A172 (cell line): ENCODE data around the gene PLCH2. TPM values are rescaled to one million over a fixed set of nuclear protein-coding genes. Genes with fewer than 3 reads are reported as not detected.
"Not testable (repeated sequence)": the region's sequence is repeated elsewhere in the genome, so short reads cannot be mapped to it uniquely, and the experiment has no call there.

Experiments
- DNase-seq: peaks from one replicate; pipeline ENCODE4 v3.0.0-alpha.2; 2015; ENCODE audit warnings: low spot score
- total RNA-seq: library from RNA; depleted of rRNA; stranded (reverse); fragments of >200 nt; shearing (Covaris generic); gene quantifications from 2 replicates; pipeline ENCODE4 v1.2.3, GENCODE V29; 2014; rRNA removed

PLCH2 gene
- 0.05 TPM in 1 of 2 replicates, not detected in the other for total RNA-seq

GRCh38 chr1:2476061-2476999 lies at the start of gene PLCH2:
PLCH2 (plus strand) TSS chr1:2476289; CDS start chr1:2476589, 300 bp downstream.
- DNase-seq, result no peak

DNA sequence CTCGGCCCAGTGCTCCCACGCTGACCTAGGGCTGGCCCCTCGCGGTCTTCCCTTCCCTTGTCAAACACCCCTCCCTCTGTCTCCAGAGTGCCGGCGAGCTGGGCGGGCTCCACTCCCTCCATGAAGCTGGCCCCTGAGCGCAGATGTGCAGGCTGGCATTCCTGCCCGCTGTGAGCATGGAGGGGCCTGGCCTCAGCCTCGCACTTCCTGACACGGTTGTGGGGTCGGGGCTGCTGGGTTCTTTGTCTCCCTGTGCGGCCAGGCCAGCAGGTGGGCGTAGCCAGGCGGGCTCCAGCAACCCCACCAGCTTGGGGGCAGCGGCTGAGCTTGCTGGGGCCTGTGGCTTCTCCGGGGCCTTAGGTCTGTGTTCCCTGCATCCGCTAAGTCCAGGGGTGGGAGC lies 49.5 kb upstream of the PLCH2 start:
- no peak for DNase-seq

- DNase-seq, result no peak
Measured at GRCh38 chr1:2427051-2427450, 49.0 kb upstream of the PLCH2 start.

GRCh38 chr1:2427976-2428375 lies 48.1 kb upstream of the PLCH2 start:
- no peak for DNase-seq

DNA sequence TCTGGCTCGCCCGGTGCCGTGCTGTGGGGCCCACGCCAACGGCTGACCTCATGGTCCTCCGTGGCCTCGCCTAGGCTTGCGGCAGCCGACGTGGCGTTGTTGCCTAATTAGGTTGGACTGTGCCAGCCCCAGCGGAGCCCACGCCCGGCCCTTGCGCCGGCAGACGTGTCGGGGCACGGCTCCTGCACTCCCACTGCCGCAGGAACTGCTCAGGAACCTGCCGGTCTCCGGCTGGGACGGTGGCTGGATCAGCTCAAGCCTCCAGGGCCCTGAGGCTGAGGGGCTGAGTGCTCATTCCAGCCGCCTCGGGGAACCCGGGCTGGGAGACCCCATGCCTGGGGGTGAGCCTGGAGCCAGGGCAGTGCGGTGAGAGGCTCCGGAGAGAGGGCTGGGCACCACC lies 47.6 kb upstream of the PLCH2 start:
- no peak for DNase-seq

- DNase-seq, result no peak
Measured at GRCh38 chr1:2429780-2430591, 46.1 kb upstream of the PLCH2 start.

GRCh38 chr1:2430592-2430973 lies 45.5 kb upstream of the PLCH2 start:
- no peak for DNase-seq

DNA sequence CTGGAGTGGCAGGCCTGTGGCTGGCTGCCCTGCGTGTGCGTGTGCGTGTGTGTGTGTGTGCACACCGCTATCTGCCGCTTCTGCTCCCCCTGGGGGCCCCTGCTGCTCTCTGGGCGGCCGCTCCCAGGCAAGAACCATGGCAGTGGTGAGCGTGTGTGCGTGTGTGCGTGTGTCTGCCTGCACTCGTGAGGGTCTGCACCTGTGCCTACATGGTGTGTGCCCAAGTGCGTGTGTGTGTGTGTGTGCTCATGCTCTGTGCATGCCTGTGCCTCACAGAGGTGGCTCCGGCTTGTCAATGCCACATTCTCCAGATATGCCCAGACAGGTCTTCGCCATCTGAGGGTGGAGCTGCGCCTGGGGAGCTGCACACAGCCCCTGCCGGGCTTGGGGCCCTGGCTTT lies 45.0 kb upstream of the PLCH2 start:
- no peak for DNase-seq

- no peak for DNase-seq
Measured at GRCh38 chr1:2431518-2431917, 44.6 kb upstream of the PLCH2 start.

DNA sequence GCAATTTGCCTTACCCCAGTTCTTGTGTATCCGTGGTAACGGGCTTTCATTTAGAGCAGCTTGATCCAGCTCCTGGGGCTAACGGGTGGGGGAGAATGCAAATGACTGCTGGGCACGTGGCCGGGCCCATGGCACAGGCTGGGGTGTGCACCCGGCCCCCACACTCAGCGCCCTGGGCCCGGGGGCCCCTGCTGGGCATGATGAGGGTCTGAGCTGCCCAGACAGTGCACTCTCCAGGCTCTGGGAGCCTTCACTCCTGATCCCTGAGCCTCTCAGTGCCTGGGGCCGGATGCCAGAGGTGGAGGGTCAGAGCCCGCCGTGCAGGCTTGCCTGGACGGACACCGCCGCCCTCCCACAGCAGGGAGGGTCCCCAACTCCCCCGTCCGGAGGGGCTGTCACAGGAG lies 43.6 kb upstream of the PLCH2 start:
- DNase-seq, result no peak

GRCh38 chr1:2433196-2433595 lies 42.9 kb upstream of the PLCH2 start:
- no peak for DNase-seq

GRCh38 chr1:2433936-2434655 lies 42.0 kb upstream of the PLCH2 start:
- DNase-seq, result no peak

- DNase-seq, result no peak
Measured at GRCh38 chr1:2435091-2435490, 41.0 kb upstream of the PLCH2 start.

GRCh38 chr1:2435746-2436355 lies 40.2 kb upstream of the PLCH2 start:
- DNase-seq, result no peak

DNA sequence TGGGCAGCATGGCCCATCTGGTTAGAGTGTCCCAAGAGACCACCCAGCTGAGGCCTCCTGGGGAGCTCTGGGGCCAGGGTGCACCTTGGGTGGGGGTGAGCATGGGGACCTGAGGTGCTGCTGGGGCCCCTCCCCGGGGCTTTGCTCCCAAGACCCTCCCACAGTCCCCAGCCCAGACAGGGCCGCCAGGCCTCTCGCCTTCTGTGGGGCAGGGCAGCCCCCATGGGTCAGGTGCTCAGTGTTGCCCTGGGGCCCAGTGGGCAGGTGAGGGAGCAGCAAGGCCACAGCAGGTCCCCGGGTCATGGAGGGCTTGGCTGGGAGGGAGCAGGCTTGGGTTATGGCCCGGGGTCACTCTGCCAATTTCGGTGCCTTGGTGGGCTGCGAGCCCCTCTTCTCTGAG lies 39.2 kb upstream of the PLCH2 start:
- no peak for DNase-seq

GRCh38 chr1:2437617-2438016 lies 38.5 kb upstream of the PLCH2 start:
- DNase-seq, result no peak

DNA sequence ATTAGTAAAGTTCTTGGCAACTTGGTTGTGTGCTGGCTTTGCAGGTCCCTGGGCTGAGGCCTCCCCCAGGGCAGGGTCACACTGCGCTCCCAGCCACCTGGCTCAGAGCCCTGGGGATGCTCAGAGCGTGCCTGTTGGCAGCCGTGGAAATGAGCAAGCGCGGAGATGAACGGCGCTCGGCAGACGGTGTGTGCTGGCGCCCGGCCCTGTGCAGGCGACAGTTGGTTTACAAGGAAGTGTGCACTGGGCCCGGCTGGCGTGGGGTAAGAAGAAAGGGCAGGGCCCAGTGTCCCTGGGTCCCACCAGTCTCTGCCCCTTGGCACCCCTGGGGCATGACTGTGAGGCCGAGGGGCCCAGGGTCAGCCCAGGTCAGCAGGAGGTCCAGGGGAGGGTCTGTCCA lies 38.1 kb upstream of the PLCH2 start:
- no peak for DNase-seq

DNA sequence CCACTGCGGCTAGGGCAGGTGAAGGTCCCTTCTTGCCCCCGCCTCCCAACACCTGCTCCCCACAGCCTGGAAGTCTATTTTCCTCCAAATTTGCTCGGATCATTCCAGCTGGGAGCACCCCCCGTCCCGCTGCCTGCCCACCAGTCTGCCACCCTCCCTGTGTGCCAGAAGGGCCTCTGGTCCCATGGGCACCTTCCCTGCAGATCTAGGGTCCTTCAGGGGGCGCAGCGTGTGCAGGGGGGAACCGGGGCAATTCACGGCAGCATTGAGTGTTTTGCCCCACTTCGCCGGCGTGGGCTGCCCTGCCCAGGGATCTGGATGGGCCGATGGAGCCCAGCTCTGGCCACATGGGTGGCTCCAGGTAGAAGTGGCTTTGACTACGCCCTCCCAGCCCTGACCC lies 37.4 kb upstream of the PLCH2 start:
- DNase-seq, result no peak

GRCh38 chr1:2439369-2439768 lies 36.7 kb upstream of the PLCH2 start:
- no peak for DNase-seq

GRCh38 chr1:2440346-2440745 lies 35.7 kb upstream of the PLCH2 start:
- not testable (repeated sequence) for DNase-seq

- no peak for DNase-seq
Measured at GRCh38 chr1:2441746-2442145, 34.3 kb upstream of the PLCH2 start.

GRCh38 chr1:2442661-2443060 lies 33.4 kb upstream of the PLCH2 start:
- DNase-seq, result no peak
